HCT116 (cell line): ENCODE results near the gene N4BP3. TPM values are rescaled to one million over a fixed set of nuclear protein-coding genes. Genes with fewer than 3 reads are reported as not detected.

Experiments used
- ATAC-seq: fragments of 200-7000 bp; cut with Tn5 transposase; 2 replicates; pipeline ENCODE4 v1.9.1; 2020; ENCODE audit warnings: mild to moderate bottlenecking, moderate library complexity
- BruUV-seq: library from RNA; stranded (reverse); fragments of 400-500 nt; replicated peaks from 2 replicates; lab custom pipeline; 2021; lab: Mats Ljungman, UMichigan
- CTCF ChIA-PET: fragments of 300-600 bp; sonication (Branson Sonifier 250); formaldehyde crosslinking; loops from one replicate; lab custom pipeline; 2021; ENCODE audit warnings: antibody characterized with exemption; lab: Charles Lee
- POLR2A ChIA-PET: fragments of 300-600, 350-600 bp; sonication (Branson Sonifier 250); formaldehyde crosslinking; loops from one replicate; lab custom pipeline; 2021; ENCODE audit warnings: antibody characterized with exemption; lab: Charles Lee
- RAD21 ChIA-PET, 2 experiments: fragments of 300-600 bp; sonication (Branson Sonifier 250); formaldehyde crosslinking; loops; one replicate each; lab custom pipeline; 2023; ENCODE audit warnings: low total read pairs in 2 of 2; ENCODE audit not compliant: uncharacterized antibody in 2 of 2, unreplicated experiment in 2 of 2, low non-redundant PET in 1 of 2; lab: Charles Lee
- DNase-seq: peaks from one replicate; pipeline ENCODE4 v3.0.0-alpha.2; 2010; ENCODE audit warnings: low read depth, low spot score
- H2AFZ ChIP-seq: fragments of 200-600 bp; shearing (Covaris generic), sonication (generic); 2 replicates; pipeline ENCODE4 v1.6.1; 2017; ENCODE audit warnings: low read depth, mixed run types, mixed read lengths, antibody characterized with exemption, low read length; ENCODE audit not compliant: poor library complexity, severe bottlenecking
- H3K27ac ChIP-seq: 2 replicates; pipeline ENCODE4 v1.5.1; 2012; ENCODE audit warnings: low read depth, low read length
- H3K27me3 ChIP-seq: fragments of 200-600 bp; sonication (generic); 2 replicates; pipeline ENCODE4 v1.6.1; 2016; ENCODE audit warnings: mixed run types, low read length, mixed read lengths; ENCODE audit not compliant: insufficient read depth
- H3K36me3 ChIP-seq, 2 experiments: fragments of 200-500 bp in 1 of 2; fragments of 200-600 bp in 1 of 2; sonication (Bioruptor generic) in 1 of 2; sonication (generic) in 1 of 2; 2 replicates each; pipeline versions ENCODE4 v1.5.1 to v1.6.1; 2014 to 2016; ENCODE audit warnings: low read length in 2 of 2, inconsistent platforms in 1 of 2, mixed read lengths in 1 of 2, mixed run types in 1 of 2; ENCODE audit not compliant: insufficient read depth in 2 of 2, control insufficient read depth in 1 of 2
- H3K4me1 ChIP-seq, 2 experiments: fragments of 200-600 bp in 1 of 2; sonication (generic) in 1 of 2; 2 replicates each; pipeline versions ENCODE4 v1.5.1 to v1.6.1; 2012 to 2017; ENCODE audit warnings: low read length in 2 of 2, inconsistent platforms in 1 of 2, mild to moderate bottlenecking in 1 of 2, mixed read lengths in 1 of 2, mixed run types in 1 of 2, moderate library complexity in 1 of 2; ENCODE audit not compliant: insufficient read depth in 2 of 2, control insufficient read depth in 1 of 2
- H3K4me2 ChIP-seq: fragments of 200-600 bp; sonication (generic); 2 replicates; pipeline ENCODE4 v1.6.1; 2017; ENCODE audit warnings: mixed run types, low read length, mixed read lengths
- H3K4me3 ChIP-seq, 2 experiments: fragments of 200-600 bp in 1 of 2; sonication (generic) in 1 of 2; replicated peaks in 1 of 2; 2 replicates each; pipeline ENCODE4 v1.5.1; 2011 to 2016; ENCODE audit warnings: low read length in 2 of 2, control low read depth in 1 of 2, low read depth in 1 of 2, mild to moderate bottlenecking in 1 of 2, mixed read lengths in 1 of 2, mixed run types in 1 of 2
- H3K79me2 ChIP-seq: fragments of 200-600 bp; sonication (generic); 2 replicates; pipeline ENCODE4 v1.6.1; 2017; ENCODE audit warnings: mild to moderate bottlenecking, mixed run types, low read length, moderate library complexity, mixed read lengths; ENCODE audit not compliant: insufficient read depth
- H3K9ac ChIP-seq: fragments of 200-600 bp; sonication (generic); 2 replicates; pipeline ENCODE4 v1.6.1; 2016; ENCODE audit warnings: low read length, mixed read lengths
- H3K9me2 ChIP-seq: fragments of 200-600 bp; sonication (generic), shearing (Covaris generic); 2 replicates; pipeline ENCODE4 v1.6.1; 2017; ENCODE audit warnings: mixed run types, mild to moderate bottlenecking, moderate library complexity; ENCODE audit not compliant: insufficient read depth
- H3K9me3 ChIP-seq, 2 experiments: fragments of 200-500 bp in 1 of 2; fragments of 200-600 bp in 1 of 2; sonication (Bioruptor generic) in 1 of 2; sonication (generic) in 1 of 2; 2 replicates each; pipeline ENCODE4 v1.6.1; 2014 to 2017; ENCODE audit warnings: low read length in 2 of 2, mixed read lengths in 2 of 2, inconsistent platforms in 1 of 2, low read depth in 1 of 2, mild to moderate bottlenecking in 1 of 2, mixed run types in 1 of 2, moderate library complexity in 1 of 2; ENCODE audit not compliant: control insufficient read depth in 1 of 2, insufficient read depth in 1 of 2
- H4K20me1 ChIP-seq: fragments of 200-600 bp; sonication (generic), shearing (Covaris generic); 2 replicates; pipeline ENCODE4 v1.6.1; 2017; ENCODE audit warnings: mixed run types, mild to moderate bottlenecking, moderate library complexity; ENCODE audit not compliant: insufficient read depth
- EGR1 ChIP-seq: IDR thresholded peaks from 2 replicates; pipeline ENCODE4 v1.6.1; 2012; ENCODE audit warnings: low read depth
- EZH2 ChIP-seq: fragments of 200-600 bp; sonication (generic); IDR thresholded peaks from 2 replicates; pipeline ENCODE4 v1.6.1; 2017; ENCODE audit warnings: antibody characterized with exemption, mixed run types
- EZH2phosphoT487 ChIP-seq: fragments of 200-600 bp; IDR thresholded peaks from 2 replicates; pipeline ENCODE4 v1.6.1; 2018; ENCODE audit warnings: antibody characterized with exemption, borderline replicate concordance
- FOSL1 ChIP-seq: IDR thresholded peaks from 2 replicates; pipeline ENCODE4 v1.6.1; 2012; ENCODE audit warnings: low read depth
- JUND ChIP-seq: IDR thresholded peaks from 2 replicates; pipeline ENCODE4 v1.6.1; 2012
- RAD21 ChIP-seq: IDR thresholded peaks from 2 replicates; pipeline ENCODE4 v1.6.1; 2012; ENCODE audit warnings: low read depth, mild to moderate bottlenecking
- REST ChIP-seq: IDR thresholded peaks from 2 replicates; pipeline ENCODE4 v1.6.1; 2012; ENCODE audit warnings: low read depth
- SP1 ChIP-seq: IDR thresholded peaks from 2 replicates; pipeline ENCODE4 v1.6.1; 2012; ENCODE audit warnings: low read depth
- TCF7L2 ChIP-seq: IDR thresholded peaks from 2 replicates; pipeline ENCODE4 v1.7.0; 2011; ENCODE audit warnings: borderline replicate concordance, inconsistent platforms; ENCODE audit not compliant: insufficient read depth, insufficient read length; ENCODE audit errors: extremely low read depth
- YY1 ChIP-seq: IDR thresholded peaks from 2 replicates; pipeline ENCODE4 v1.6.1; 2011; ENCODE audit warnings: low read length, low read depth, moderate library complexity, mild to moderate bottlenecking; ENCODE audit not compliant: insufficient replicate concordance; ENCODE audit errors: extremely low read depth
- ZNF274 ChIP-seq: fragments of 200-500 bp; sonication (Bioruptor generic); IDR thresholded peaks from 2 replicates; pipeline ENCODE4 v1.6.1; 2014; ENCODE audit warnings: mild to moderate bottlenecking, low read depth, low read length, inconsistent platforms
- intact Hi-C: fragments of 100-400 bp; cut with micrococcal nuclease; formaldehyde crosslinking; loops from 2 replicates; pipeline ENCODE4 v1.10.0; 2022
- total RNA-seq: library from RNA; stranded (reverse); gene quantifications from one replicate; pipeline ENCODE4 v1.2.1, GENCODE V29; 2021; ENCODE audit not compliant: unreplicated experiment

Gene N4BP3
- total RNA-seq, 1 experiment from 2014 or later = 5.2 TPM

GRCh38 chr5:178106086-178106485 is 7.2 kb upstream of the N4BP3 start:
- H2AFZ ChIP-seq = no peak overlapping the region
- H3K4me3 ChIP-seq = no peak overlapping the region
- intact Hi-C loops = no loop called here
- CTCF ChIA-PET = interaction anchor here (1.4 kb wide), 1 partner anchor 15 kb away, joined by 3 read pairs; no protein-coding TSS in a partner anchor
- RAD21 ChIA-PET = no interaction called here
- no peak overlapping the region for H3K9ac ChIP-seq
- H3K4me2 ChIP-seq = no peak overlapping the region
- H3K27me3 ChIP-seq = no peaks in the 10 kb centered on the region
- no peaks in the 10 kb centered on the region for H3K36me3 ChIP-seq
- BruUV-seq = no TSS peak
- no peak overlapping the region for H3K27ac ChIP-seq
- TF ChIP-seq REST (no peak), YY1 (no peak), SP1 (no peak), EZH2phosphoT487 (no peak), EGR1 (no peak), ZNF274 (no peak), JUND (no peak), FOSL1 (no peak), EZH2 (no peak), TCF7L2 (no peak), RAD21 (no peak)
- no peak for DNase-seq
- peaks cover 7 to 8% of the 10 kb centered on the region in 2 experiments for H3K4me1 ChIP-seq
- no peaks in the 10 kb centered on the region for H4K20me1 ChIP-seq
- ATAC-seq = no peak
- H3K9me3 ChIP-seq = no peaks in the 10 kb centered on the region
- H3K9me2 ChIP-seq = no peaks in the 10 kb centered on the region
- POLR2A ChIA-PET = no interaction called here
- no peaks in the 10 kb centered on the region for H3K79me2 ChIP-seq
